ENCODE measurements around the gene NPFF. TPM values are rescaled to one million over a fixed set of nuclear protein-coding genes. Genes with fewer than 3 reads are reported as not detected.

NPFF gene
- total RNA-seq, 1 donor from 2014 or later = not detected

- intact Hi-C loops (cut with DNase I) = no loop called here
- no peak overlapping the region for H3K4me3 ChIP-seq
- H3K9me3 ChIP-seq = no peaks in the 10 kb centered on the region
- peaks cover 0 to 92% of the 10 kb centered on the region in 2 donors for H3K36me3 ChIP-seq
- no peak for DNase-seq (ENCODE audit: extremely low spot score in 2 of 2)
- H3K4me1 ChIP-seq = peaks cover 40% of the 10 kb centered on the region
- TF ChIP-seq POLR2AphosphoS5 (IDR thresholded peaks at IDR 0.05; ENCODE audit: insufficient read depth in 1 of 2, low read depth in 1 of 2) (no peak), POLR2A (IDR thresholded peaks at IDR 0.05) (no peak), CTCF (IDR thresholded peaks at IDR 0.05) (no peak)
- no peak overlapping the region for H3K27ac ChIP-seq
- no peaks in the 10 kb centered on the region for H3K27me3 ChIP-seq
These were observed 30.5 kb downstream of the NPFF start for GRCh38 chr12:53476769-53477209.

GRCh38 chr12:53474819-53475218 is 32.5 kb downstream of the NPFF start:
- Histone ChIP-seq H3K27ac (no peak overlapping the region), H3K36me3 (peaks cover 0 to 92% of the 10 kb centered on the region in 2 donors), H3K4me1 (peaks cover 21% of the 10 kb centered on the region), H3K27me3 (no peaks in the 10 kb centered on the region), H3K4me3 (no peak overlapping the region), H3K9me3 (no peaks in the 10 kb centered on the region)
- TF ChIP-seq POLR2AphosphoS5 (IDR thresholded peaks at IDR 0.05; ENCODE audit: insufficient read depth in 1 of 2, low read depth in 1 of 2) (no peak), CTCF (IDR thresholded peaks at IDR 0.05) (no peak), POLR2A (IDR thresholded peaks at IDR 0.05) (no peak)
- DNase-seq (ENCODE audit: extremely low spot score in 2 of 2) = no peak
- intact Hi-C loops (cut with DNase I) = no loop called here

- no peak overlapping the region for H3K4me3 ChIP-seq
- no peak for TF ChIP-seq CTCF (IDR thresholded peaks at IDR 0.05)
- no peak for TF ChIP-seq POLR2A (IDR thresholded peaks at IDR 0.05)
- no peak for TF ChIP-seq POLR2AphosphoS5 (IDR thresholded peaks at IDR 0.05; ENCODE audit: insufficient read depth in 1 of 2, low read depth in 1 of 2)
- H3K27ac ChIP-seq = no peak overlapping the region
- DNase-seq (ENCODE audit: extremely low spot score in 2 of 2) = no peak
- no peaks in the 10 kb centered on the region for H3K9me3 ChIP-seq
- peaks cover 0 to 92% of the 10 kb centered on the region in 2 donors for H3K36me3 ChIP-seq
- no peaks in the 10 kb centered on the region for H3K27me3 ChIP-seq
- peaks cover 21% of the 10 kb centered on the region for H3K4me1 ChIP-seq
- intact Hi-C loops (cut with DNase I) = no loop called here
These were observed 33.2 kb downstream of the NPFF start for GRCh38 chr12:53474077-53474476.

GRCh38 chr12:53472056-53472582 is 35.2 kb downstream of the NPFF start:
- Histone ChIP-seq H3K27me3 (no peaks in the 10 kb centered on the region), H3K9me3 (no peaks in the 10 kb centered on the region), H3K4me3 (no peak overlapping the region), H3K4me1 (peaks cover 20% of the 10 kb centered on the region), H3K27ac (no peak overlapping the region), H3K36me3 (peaks cover 4 to 94% of the 10 kb centered on the region in 2 donors)
- DNase-seq (ENCODE audit: extremely low spot score in 2 of 2) = no peak
- intact Hi-C loops (cut with DNase I) = no loop called here
- TF ChIP-seq CTCF (IDR thresholded peaks at IDR 0.05) = no peak
- TF ChIP-seq POLR2A (IDR thresholded peaks at IDR 0.05) = no peak
- TF ChIP-seq POLR2AphosphoS5 (IDR thresholded peaks at IDR 0.05; ENCODE audit: insufficient read depth in 1 of 2, low read depth in 1 of 2) = no peak

GRCh38 chr12:53468282-53468681 is 39.0 kb downstream of the NPFF start:
- Histone ChIP-seq H3K27me3 (no peaks in the 10 kb centered on the region), H3K27ac (no peak overlapping the region), H3K36me3 (peaks cover 4 to 95% of the 10 kb centered on the region in 2 donors), H3K4me3 (no peak overlapping the region), H3K9me3 (no peaks in the 10 kb centered on the region), H3K4me1 (peaks cover 5% of the 10 kb centered on the region)
- intact Hi-C loops (cut with DNase I) = no loop called here
- TF ChIP-seq CTCF (IDR thresholded peaks at IDR 0.05) = no peak
- TF ChIP-seq POLR2A (IDR thresholded peaks at IDR 0.05) = no peak
- TF ChIP-seq POLR2AphosphoS5 (IDR thresholded peaks at IDR 0.05; ENCODE audit: insufficient read depth in 1 of 2, low read depth in 1 of 2) = no peak
- DNase-seq (ENCODE audit: extremely low spot score in 2 of 2) = no peak
